PFSK-1 (cell line): ENCODE data around the gene ENDOV.

Experiments
- POLR2AphosphoS5 ChIP-seq: IDR thresholded peaks from 2 replicates; pipeline ENCODE4 v1.6.1; 2012; ENCODE audit warnings: low read depth, mild to moderate bottlenecking, control low read depth, low read length, moderate library complexity
- TAF1 ChIP-seq: IDR thresholded peaks from 2 replicates; pipeline ENCODE4 v1.6.1; 2012; ENCODE audit warnings: low read length, control low read depth, borderline replicate concordance; ENCODE audit not compliant: insufficient read depth
- TF ChIP-seq, protein P1 (sequence below), 2 experiments: IDR thresholded peaks; 2 replicates each; pipeline versions ENCODE4 v1.6.1 to v1.8.0; 2011 to 2012; ENCODE audit warnings: low read depth in 2 of 2, low read length in 2 of 2, control low read depth in 1 of 2, inconsistent platforms in 1 of 2, mild to moderate bottlenecking in 1 of 2, moderate library complexity in 1 of 2; ENCODE audit not compliant: insufficient read depth in 1 of 2

DNA sequence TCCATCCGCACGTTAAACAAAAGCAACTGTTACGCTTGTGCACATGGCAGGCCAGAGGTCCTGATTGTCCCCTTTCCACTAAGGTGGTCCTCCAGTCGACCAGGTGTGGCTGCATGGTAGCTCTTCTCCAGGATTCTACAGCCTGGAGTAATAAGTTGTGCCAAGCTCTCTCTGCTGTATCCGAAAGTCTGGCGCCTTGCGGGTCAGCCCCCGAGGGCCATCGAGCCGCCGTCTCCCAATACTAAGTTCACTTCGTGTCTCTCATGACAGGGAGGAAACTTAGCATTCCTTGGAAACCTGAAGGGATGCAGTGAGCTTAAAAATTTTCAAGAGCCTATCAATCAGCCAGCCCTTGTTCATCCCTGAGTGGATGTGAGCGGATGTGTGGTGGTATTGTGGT, 5.3 kb upstream of the ENDOV start:
- TF ChIP-seq, protein P1, sequence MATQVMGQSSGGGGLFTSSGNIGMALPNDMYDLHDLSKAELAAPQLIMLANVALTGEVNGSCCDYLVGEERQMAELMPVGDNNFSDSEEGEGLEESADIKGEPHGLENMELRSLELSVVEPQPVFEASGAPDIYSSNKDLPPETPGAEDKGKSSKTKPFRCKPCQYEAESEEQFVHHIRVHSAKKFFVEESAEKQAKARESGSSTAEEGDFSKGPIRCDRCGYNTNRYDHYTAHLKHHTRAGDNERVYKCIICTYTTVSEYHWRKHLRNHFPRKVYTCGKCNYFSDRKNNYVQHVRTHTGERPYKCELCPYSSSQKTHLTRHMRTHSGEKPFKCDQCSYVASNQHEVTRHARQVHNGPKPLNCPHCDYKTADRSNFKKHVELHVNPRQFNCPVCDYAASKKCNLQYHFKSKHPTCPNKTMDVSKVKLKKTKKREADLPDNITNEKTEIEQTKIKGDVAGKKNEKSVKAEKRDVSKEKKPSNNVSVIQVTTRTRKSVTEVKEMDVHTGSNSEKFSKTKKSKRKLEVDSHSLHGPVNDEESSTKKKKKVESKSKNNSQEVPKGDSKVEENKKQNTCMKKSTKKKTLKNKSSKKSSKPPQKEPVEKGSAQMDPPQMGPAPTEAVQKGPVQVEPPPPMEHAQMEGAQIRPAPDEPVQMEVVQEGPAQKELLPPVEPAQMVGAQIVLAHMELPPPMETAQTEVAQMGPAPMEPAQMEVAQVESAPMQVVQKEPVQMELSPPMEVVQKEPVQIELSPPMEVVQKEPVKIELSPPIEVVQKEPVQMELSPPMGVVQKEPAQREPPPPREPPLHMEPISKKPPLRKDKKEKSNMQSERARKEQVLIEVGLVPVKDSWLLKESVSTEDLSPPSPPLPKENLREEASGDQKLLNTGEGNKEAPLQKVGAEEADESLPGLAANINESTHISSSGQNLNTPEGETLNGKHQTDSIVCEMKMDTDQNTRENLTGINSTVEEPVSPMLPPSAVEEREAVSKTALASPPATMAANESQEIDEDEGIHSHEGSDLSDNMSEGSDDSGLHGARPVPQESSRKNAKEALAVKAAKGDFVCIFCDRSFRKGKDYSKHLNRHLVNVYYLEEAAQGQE (IDR thresholded peaks at IDR 0.05; ENCODE audit: insufficient read depth in 1 of 2, low read depth in 2 of 2, low read length in 2 of 2) = no peak
- TF ChIP-seq TAF1 (no peak), POLR2AphosphoS5 (no peak)
